Type B pancreatic cell (in vitro differentiated cells): ENCODE results near the gene ALDH9A1. TPM values are rescaled to one million over a fixed set of nuclear protein-coding genes. Genes with fewer than 3 reads are reported as not detected.
"Not testable (repeated sequence)": the region's sequence is repeated elsewhere in the genome, so short reads cannot be mapped to it uniquely, and the experiment has no call there.

Source experiments
- DNase-seq: peaks from one replicate; pipeline ENCODE4 v3.0.0; 2021; ENCODE audit warnings: mixed read lengths; ENCODE audit not compliant: unreplicated experiment; ENCODE audit errors: extremely low spot score
- H3K27ac Mint-ChIP-seq: 2 replicates; pipeline ENCODE4 v1.8.0; 2021; ENCODE audit warnings: mild to moderate bottlenecking, mixed read lengths
- H3K27me3 Mint-ChIP-seq: 2 replicates; pipeline ENCODE4 v1.8.0; 2021; ENCODE audit warnings: mixed read lengths
- H3K36me3 Mint-ChIP-seq: 2 replicates; pipeline ENCODE4 v1.8.0; 2021; ENCODE audit warnings: mixed read lengths
- H3K4me1 Mint-ChIP-seq: one replicate; pipeline ENCODE4 v1.8.0; 2021; ENCODE audit warnings: mixed read lengths; ENCODE audit not compliant: unreplicated experiment
- H3K4me3 Mint-ChIP-seq: 2 replicates; pipeline ENCODE4 v1.8.0; 2021; ENCODE audit warnings: mild to moderate bottlenecking, mixed read lengths
- H3K9me3 Mint-ChIP-seq: 2 replicates; pipeline ENCODE4 v1.8.0; 2021; ENCODE audit warnings: mixed read lengths
- long read RNA-seq: library from polyadenylated mRNA; unstranded; transcript quantifications from one replicate; pipeline ENCODE4 v2.0.0, GENCODE V29; 2020
- total RNA-seq: library from RNA; stranded (reverse); gene quantifications from 2 replicates; pipeline ENCODE4 v1.2.1, GENCODE V29; 2021; ENCODE audit warnings: low replicate concordance
- TF ChIP-seq, protein P1 (sequence below): fragments of 200-600 bp; sonication (generic); conservative IDR thresholded peaks from 2 replicates; pipeline ENCODE4 v1.5.0; 2021; ENCODE audit warnings: antibody characterized with exemption, mild to moderate bottlenecking

Gene ALDH9A1
- 44.7 and 57.8 TPM in 2 replicates for total RNA-seq
- long read RNA-seq, transcript ALDH9A1-201 (11 exons, 2,696 nt), result major isoform, 540 of 563 reads
- long read RNA-seq, partial matches to known transcripts, result 10 of 563 reads
- long read RNA-seq, other reads (novel, unspliced or antisense), result 13 of 563 reads

GRCh38 chr1:165697881-165698760, at the start of gene ALDH9A1:
TSS of gene ALDH9A1 (minus strand) at chr1:165698562. CDS start at chr1:165698558, 4 bp downstream.
- peaks cover 9% of the 10 kb centered on the region for H3K27me3 Mint-ChIP-seq
- TF ChIP-seq, protein P1, sequence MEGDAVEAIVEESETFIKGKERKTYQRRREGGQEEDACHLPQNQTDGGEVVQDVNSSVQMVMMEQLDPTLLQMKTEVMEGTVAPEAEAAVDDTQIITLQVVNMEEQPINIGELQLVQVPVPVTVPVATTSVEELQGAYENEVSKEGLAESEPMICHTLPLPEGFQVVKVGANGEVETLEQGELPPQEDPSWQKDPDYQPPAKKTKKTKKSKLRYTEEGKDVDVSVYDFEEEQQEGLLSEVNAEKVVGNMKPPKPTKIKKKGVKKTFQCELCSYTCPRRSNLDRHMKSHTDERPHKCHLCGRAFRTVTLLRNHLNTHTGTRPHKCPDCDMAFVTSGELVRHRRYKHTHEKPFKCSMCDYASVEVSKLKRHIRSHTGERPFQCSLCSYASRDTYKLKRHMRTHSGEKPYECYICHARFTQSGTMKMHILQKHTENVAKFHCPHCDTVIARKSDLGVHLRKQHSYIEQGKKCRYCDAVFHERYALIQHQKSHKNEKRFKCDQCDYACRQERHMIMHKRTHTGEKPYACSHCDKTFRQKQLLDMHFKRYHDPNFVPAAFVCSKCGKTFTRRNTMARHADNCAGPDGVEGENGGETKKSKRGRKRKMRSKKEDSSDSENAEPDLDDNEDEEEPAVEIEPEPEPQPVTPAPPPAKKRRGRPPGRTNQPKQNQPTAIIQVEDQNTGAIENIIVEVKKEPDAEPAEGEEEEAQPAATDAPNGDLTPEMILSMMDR, result peak; percentile 56
- DNase-seq, result peak; percentile 89
- peaks cover 15% of the 10 kb centered on the region for H3K4me1 Mint-ChIP-seq
- H3K36me3 Mint-ChIP-seq, result peaks cover 7% of the 10 kb centered on the region
- peak within 1 kb of the TSS; percentile 98 for H3K4me3 Mint-ChIP-seq
- no peaks in the 10 kb centered on the region for H3K9me3 Mint-ChIP-seq
- peak within 1 kb of the TSS; percentile 92 for H3K27ac Mint-ChIP-seq

GRCh38 chr1:165747632-165748447, 49.5 kb upstream of the ALDH9A1 start:
- Mint-ChIP-seq H3K4me3 (no peak overlapping the region), H3K36me3 (peaks cover 15% of the 10 kb centered on the region), H3K9me3 (no peaks in the 10 kb centered on the region), H3K27ac (peak overlapping the region; percentile 22), H3K4me1 (peaks cover 4% of the 10 kb centered on the region), H3K27me3 (no peaks in the 10 kb centered on the region)
- DNase-seq, result no peak
- TF ChIP-seq, protein P1, result no peak

DNA sequence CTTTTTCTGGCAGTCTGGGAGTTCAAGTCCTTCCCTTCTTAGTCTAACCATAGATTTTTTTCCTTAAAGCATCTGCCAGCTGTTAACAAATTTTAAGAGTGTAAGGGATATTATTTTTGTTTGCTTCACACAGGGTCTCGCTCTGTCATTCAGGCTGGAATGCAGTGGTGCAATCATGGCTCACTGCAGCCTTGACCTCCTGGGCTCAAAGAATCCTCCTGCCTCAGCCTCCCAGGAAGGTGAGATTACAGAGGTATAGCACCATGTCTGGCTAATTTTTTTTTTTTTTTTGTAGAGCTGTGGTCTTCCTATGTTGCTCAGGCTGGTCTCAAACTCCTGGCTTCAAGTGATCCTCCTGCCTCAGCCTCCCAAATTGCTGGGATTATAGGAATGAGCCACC, 46.6 kb upstream of the ALDH9A1 start:
- H3K27me3 Mint-ChIP-seq, H3K9me3 Mint-ChIP-seq, H3K4me1 Mint-ChIP-seq, DNase-seq, H3K27ac Mint-ChIP-seq, H3K4me3 Mint-ChIP-seq: not testable (repeated sequence)
- peaks cover 35% of the 10 kb centered on the region for H3K36me3 Mint-ChIP-seq

DNA sequence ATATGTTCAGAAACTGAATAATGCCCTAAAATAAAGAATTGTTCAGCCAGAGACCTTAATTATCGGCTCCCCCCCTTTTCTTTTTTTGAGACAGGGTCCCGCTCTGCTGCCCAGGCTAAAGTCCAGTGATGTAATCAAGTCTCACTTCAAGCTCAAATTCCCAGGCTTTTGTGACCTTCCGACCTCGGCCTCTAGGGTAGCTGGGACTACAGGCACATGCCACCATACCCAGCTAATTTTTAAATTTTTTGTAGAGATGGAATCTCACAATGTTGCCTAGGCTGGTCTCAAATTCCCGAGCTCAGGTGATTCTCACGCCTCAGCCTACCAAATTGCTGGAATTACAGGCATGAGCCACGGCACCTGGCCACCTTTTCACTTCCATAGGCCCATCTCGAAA, 43.8 kb upstream of the ALDH9A1 start:
- H3K36me3 Mint-ChIP-seq, result peaks cover 37% of the 10 kb centered on the region
- no peaks in the 10 kb centered on the region for H3K27me3 Mint-ChIP-seq
- H3K4me3 Mint-ChIP-seq, result no peak overlapping the region
- no peaks in the 10 kb centered on the region for H3K9me3 Mint-ChIP-seq
- peaks cover 12% of the 10 kb centered on the region for H3K4me1 Mint-ChIP-seq
- no peak overlapping the region for H3K27ac Mint-ChIP-seq
- DNase-seq, result no peak
- TF ChIP-seq, protein P1, result no peak

GRCh38 chr1:165738794-165739193, 40.4 kb upstream of the ALDH9A1 start:
- H3K4me1 Mint-ChIP-seq, result peaks cover 12% of the 10 kb centered on the region

More at GRCh38 chr1:165738794-165739193, 40.4 kb upstream of the ALDH9A1 start:
- Mint-ChIP-seq H3K4me3 (no peak overlapping the region), H3K27me3 (no peaks in the 10 kb centered on the region), H3K36me3 (peaks cover 35% of the 10 kb centered on the region), H3K9me3 (no peaks in the 10 kb centered on the region), H3K27ac (no peak overlapping the region)
- TF ChIP-seq, protein P1, result no peak
- DNase-seq, result no peak
